ENCODE data around the gene CD248. TPM values are rescaled to one million over a fixed set of nuclear protein-coding genes. Genes with fewer than 3 reads are reported as not detected.
"Not testable (repeated sequence)": the region's sequence is repeated elsewhere in the genome, so short reads cannot be mapped to it uniquely, and the experiment has no call there.

Gene CD248
- total RNA-seq, 5 donors from 2014 or later (not counting 1 experiment from before 2014, with no cell fraction given), result 2.5 to 14.7 (median 8.7) TPM

DNA sequence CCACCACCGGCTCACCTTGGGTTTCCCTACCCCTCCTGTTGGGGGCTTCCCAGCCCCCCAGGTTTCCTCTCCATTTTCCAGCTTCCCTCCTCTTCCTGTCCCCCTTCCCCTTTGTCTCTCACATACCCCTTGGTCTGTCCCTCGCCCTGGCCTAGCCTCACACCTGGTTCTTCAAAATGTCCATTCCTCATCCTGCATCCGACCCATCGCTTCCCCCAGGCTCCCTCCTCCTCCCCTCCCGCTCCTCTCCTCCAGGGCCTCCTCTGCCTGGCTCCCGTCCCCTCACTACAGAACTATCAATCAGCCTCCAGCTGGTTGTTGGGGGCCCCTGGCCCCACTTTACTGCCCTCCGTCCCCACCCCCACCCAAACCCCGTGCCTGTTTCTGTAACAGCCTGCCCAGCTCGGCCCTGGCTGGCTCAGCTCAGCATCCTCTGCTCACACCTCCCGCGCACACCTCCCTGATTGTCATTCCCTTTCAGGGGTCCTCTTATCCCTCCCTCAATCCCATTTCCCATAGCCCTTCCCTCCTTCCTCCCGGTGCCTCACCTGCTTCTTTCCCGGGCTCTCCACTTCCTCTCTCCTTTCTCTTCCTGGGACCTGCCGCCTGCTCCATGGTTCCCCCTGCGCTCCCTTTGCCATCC lies 37.6 kb downstream of the CD248 start:
- Mint-ChIP-seq H3K4me3 (peak overlapping the region; percentile 4 to 73 (median 39)), H3K9me3 (no peaks in the 10 kb centered on the region), H3K36me3 (peaks cover 13% of the 10 kb centered on the region), H3K27ac (peak overlapping the region in 1 of 2 donors; percentile 73), H3K27me3 (no peaks in the 10 kb centered on the region), H3K4me1 (peaks cover 37 to 45% (median 43%) of the 10 kb centered on the region in 3 donors)
- ChIA-PET CTCF (no interaction called here), POLR2A (no interaction called here)
- peaks cover 14 to 17% of the 10 kb centered on the region in 2 donors for H3K36me3 ChIP-seq (ENCODE audit: control insufficient read depth in 2 of 2, extremely low read depth in 1 of 2, insufficient read depth in 1 of 2, low read length in 1 of 2)
- no peak overlapping the region for H3K27ac ChIP-seq (ENCODE audit: low read length)
- DNase-seq (no peak), ATAC-seq (replicated peaks in 1 of 4) (no peak)
- no peaks in the 10 kb centered on the region for H3K9me3 ChIP-seq
- peaks cover 2 to 52% of the 10 kb centered on the region in 2 experiments for H3K4me1 ChIP-seq (ENCODE audit: control insufficient read depth in 1 of 2, extremely low read depth in 1 of 2, insufficient read depth in 2 of 2, low read length in 2 of 2)
- 84% methylated on average over 15 of the region's 15 CpGs for WGBS (ENCODE audit: insufficient coverage)
- peaks cover 0 to 12% of the 10 kb centered on the region in 2 experiments for H3K27me3 ChIP-seq (replicated peaks in 1 of 2; ENCODE audit: control insufficient read depth in 2 of 2, extremely low read depth in 1 of 2, insufficient read depth in 2 of 2, low read length in 1 of 2)
- H3K4me3 ChIP-seq (ENCODE audit: control insufficient read depth in 1 of 2, extremely low read depth in 1 of 2, low read length in 1 of 2), result no peak overlapping the region

DNA sequence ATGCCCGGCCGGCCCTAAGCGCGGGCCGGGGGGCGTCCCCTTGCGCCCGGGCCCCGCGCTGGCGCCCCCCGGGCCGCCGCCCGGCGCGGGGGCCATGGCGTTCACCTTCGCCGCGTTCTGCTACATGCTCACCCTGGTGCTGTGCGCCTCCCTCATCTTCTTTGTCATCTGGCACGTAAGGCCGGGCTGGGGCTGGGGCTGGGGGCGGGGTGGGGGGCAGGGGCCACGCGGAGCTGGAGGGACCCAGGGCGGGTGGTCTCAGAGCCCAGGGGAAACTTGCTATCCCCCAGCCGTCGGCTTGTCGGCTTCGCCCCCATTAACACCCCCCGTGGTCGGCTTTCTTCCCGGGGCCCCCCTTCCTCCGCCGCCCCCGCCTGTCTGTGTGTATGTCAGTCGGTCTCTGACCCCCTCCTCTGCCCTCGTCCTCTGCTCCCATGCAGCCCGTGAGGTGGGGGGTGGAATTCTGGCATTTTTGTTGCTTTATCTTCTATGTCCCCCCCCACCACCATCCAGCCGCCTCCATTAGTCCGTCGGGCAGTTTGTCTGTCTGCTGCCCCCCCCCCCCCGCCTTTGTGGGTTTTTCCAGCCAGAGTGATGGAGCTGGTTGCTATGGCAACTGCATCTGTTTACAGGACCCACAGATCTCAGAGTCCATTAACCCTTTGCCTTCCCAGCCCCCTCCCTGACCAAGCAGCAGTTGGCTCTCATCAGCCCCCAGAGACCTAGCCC lies 38.3 kb downstream of the CD248 start:
- 0% methylated on average over 14 of the region's 45 CpGs for WGBS (ENCODE audit: insufficient coverage)
- CTCF ChIA-PET, result no interaction called here
- POLR2A ChIA-PET, result no interaction called here
- Histone ChIP-seq H3K4me3 (ENCODE audit: control insufficient read depth in 1 of 2, extremely low read depth in 1 of 2, low read length in 1 of 2) (no peak overlapping the region), H3K36me3 (ENCODE audit: control insufficient read depth in 2 of 2, extremely low read depth in 1 of 2, insufficient read depth in 1 of 2, low read length in 1 of 2) (peaks cover 12 to 21% of the 10 kb centered on the region in 2 donors), H3K27ac (ENCODE audit: low read length) (no peak overlapping the region), H3K9me3 (no peaks in the 10 kb centered on the region), H3K4me1 (ENCODE audit: control insufficient read depth in 1 of 2, extremely low read depth in 1 of 2, insufficient read depth in 2 of 2, low read length in 2 of 2) (peaks cover 2 to 56% of the 10 kb centered on the region in 2 experiments), H3K27me3 (replicated peaks in 1 of 2; ENCODE audit: control insufficient read depth in 2 of 2, extremely low read depth in 1 of 2, insufficient read depth in 2 of 2, low read length in 1 of 2) (peaks cover 0 to 12% of the 10 kb centered on the region in 2 experiments)
- H3K9me3 Mint-ChIP-seq, result no peaks in the 10 kb centered on the region
- DNase-seq (peak in 4 of 35 experiments; percentile 25 to 67 (median 28)), ATAC-seq (replicated peaks in 1 of 4) (peak in 2 of 4 experiments; percentile 1 to 3)
- no peak overlapping the region for H3K27ac Mint-ChIP-seq
- H3K27me3 Mint-ChIP-seq, result no peaks in the 10 kb centered on the region
- H3K36me3 Mint-ChIP-seq, result peaks cover 18% of the 10 kb centered on the region
- H3K4me1 Mint-ChIP-seq, result peaks cover 38 to 46% (median 45%) of the 10 kb centered on the region in 3 donors
- peak overlapping the region in 1 of 3 donors; percentile 73 for H3K4me3 Mint-ChIP-seq

DNA sequence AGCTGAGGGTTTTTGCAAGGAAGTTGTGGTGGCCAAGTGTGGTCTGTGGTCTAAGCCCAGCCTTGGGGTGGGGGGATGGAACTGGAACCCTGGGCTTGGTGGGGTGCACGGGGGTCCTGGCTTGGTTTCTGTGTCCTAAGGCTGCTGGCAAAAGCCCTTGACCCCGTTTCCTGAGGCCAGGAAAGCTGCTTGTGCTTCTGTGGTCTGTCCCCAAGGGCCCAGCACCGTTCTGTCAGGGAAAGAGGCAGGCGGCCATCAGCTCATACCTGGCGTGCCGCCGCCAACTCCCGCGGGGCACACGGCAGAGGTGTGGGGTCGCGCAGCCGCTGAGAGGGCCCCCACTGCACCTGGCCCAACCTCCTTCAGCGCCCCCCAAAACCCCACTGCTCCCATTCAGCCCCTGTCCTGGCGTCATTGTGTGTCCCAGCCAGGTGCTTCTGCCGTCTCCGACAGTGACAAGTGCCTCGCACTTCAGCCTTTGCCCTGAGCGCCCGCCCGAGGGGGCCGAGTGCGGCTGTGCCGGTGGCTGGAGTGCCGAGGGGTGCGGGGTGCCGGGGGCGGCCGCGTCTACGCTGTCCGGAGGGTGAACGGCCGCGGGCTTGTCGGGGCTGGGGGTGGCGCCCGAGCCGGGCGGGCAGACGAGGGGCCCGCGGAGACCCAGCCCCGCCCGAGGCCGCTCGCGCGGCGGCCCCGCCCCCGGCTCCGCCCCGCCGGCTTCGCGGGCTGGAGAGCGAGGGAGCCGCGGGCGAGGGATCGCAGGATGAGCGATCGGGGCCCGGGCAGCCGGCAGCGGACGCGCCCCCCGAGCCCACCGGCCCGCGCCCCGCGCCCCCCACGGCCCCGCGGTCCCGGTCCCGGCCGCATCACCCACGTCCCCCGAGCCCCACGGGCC lies 39.1 kb downstream of the CD248 start, which contains the start of gene CNIH2:
Gene CNIH2 (plus strand): TSS at position 705 of the 892 bp plus-strand sequence. CDS start 282 bp downstream, outside the sequence.
- POLR2A ChIA-PET, result no interaction called here
- ATAC-seq (replicated peaks in 1 of 4) (peak; percentile 42 to 56 (median 55)), DNase-seq (peak in 20 of 35 experiments; percentile 17 to 73 (median 36))
- Mint-ChIP-seq H3K27me3 (no peaks in the 10 kb centered on the region), H3K4me1 (peaks cover 38 to 47% (median 42%) of the 10 kb centered on the region in 3 donors), H3K9me3 (no peaks in the 10 kb centered on the region), H3K36me3 (peaks cover 26% of the 10 kb centered on the region), H3K27ac (peak within 1 kb of the TSS; percentile 52 to 66), H3K4me3 (peak within 1 kb of the TSS; percentile 17 to 73 (median 28))
- Histone ChIP-seq H3K9me3 (no peaks in the 10 kb centered on the region), H3K4me3 (ENCODE audit: control insufficient read depth in 1 of 2, extremely low read depth in 1 of 2, low read length in 1 of 2) (peak within 1 kb of the TSS; percentile 5 to 19), H3K27me3 (replicated peaks in 1 of 2; ENCODE audit: control insufficient read depth in 2 of 2, extremely low read depth in 1 of 2, insufficient read depth in 2 of 2, low read length in 1 of 2) (peaks cover 0 to 12% of the 10 kb centered on the region in 2 experiments), H3K27ac (ENCODE audit: low read length) (peak within 1 kb of the TSS; percentile 34), H3K36me3 (ENCODE audit: control insufficient read depth in 2 of 2, extremely low read depth in 1 of 2, insufficient read depth in 1 of 2, low read length in 1 of 2) (peaks cover 17 to 29% of the 10 kb centered on the region in 2 donors), H3K4me1 (ENCODE audit: control insufficient read depth in 1 of 2, extremely low read depth in 1 of 2, insufficient read depth in 2 of 2, low read length in 2 of 2) (peaks cover 2 to 56% of the 10 kb centered on the region in 2 experiments)
- 7% methylated on average over 84 of the region's 84 CpGs for WGBS (ENCODE audit: insufficient coverage)
- CTCF ChIA-PET, result no interaction called here

DNA sequence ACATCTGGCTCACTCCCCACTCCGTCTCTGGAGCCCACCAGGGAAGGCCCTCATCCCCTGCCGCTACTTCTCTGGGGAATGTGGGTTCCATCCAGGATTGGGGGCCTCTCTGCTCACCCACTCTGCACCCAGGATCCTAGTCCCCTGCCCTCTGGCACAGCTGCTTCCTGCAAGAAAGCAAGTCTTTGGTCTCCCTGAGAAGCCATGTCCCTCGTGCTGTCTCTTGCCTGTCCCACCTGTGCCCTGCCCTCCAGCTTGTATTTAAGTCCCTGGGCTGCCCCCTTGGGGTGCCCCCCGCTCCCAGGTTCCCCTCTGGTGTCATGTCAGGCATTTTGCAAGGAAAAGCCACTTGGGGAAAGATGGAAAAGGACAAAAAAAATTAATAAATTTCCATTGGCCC lies 39.8 kb downstream of the CD248 start:
- CTCF ChIA-PET, result not testable (repeated sequence)

DNA sequence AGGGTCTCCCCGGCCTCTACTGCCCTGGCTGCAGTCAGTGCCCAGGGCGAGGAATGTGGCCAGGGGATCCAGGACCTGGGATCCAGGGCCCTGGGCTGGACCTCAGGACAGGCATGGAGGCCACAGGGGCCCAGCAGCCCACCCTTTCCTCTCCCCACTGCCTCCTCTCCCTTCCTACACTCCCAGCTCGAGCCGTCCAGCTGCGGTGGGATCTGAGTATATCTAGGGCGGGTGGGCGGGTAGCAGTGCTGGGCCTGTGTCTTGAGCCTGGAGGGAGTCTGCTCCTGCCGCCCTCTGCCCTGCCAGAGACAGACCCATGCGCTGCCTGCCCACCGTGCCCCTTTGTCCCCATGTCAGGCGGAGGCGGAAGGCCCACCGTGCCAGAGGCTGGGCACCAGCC lies 40.2 kb downstream of the CD248 start:
- DNase-seq; H3K9me3 Mint-ChIP-seq; ATAC-seq (replicated peaks in 1 of 4); CTCF ChIA-PET; H3K4me3 ChIP-seq (ENCODE audit: control insufficient read depth in 1 of 2, extremely low read depth in 1 of 2, low read length in 1 of 2); H3K9me3 ChIP-seq; H3K27me3 Mint-ChIP-seq; POLR2A ChIA-PET; H3K27ac ChIP-seq (ENCODE audit: low read length): not testable (repeated sequence)
- H3K4me1 Mint-ChIP-seq, result peaks cover 36 to 48% (median 36%) of the 10 kb centered on the region in 3 donors
- Histone ChIP-seq H3K4me1 (ENCODE audit: control insufficient read depth in 1 of 2, extremely low read depth in 1 of 2, insufficient read depth in 2 of 2, low read length in 2 of 2) (peaks cover 0 to 56% of the 10 kb centered on the region in 2 experiments), H3K36me3 (ENCODE audit: control insufficient read depth in 2 of 2, extremely low read depth in 1 of 2, insufficient read depth in 1 of 2, low read length in 1 of 2) (peaks cover 24 to 40% of the 10 kb centered on the region in 2 donors), H3K27me3 (replicated peaks in 1 of 2; ENCODE audit: control insufficient read depth in 2 of 2, extremely low read depth in 1 of 2, insufficient read depth in 2 of 2, low read length in 1 of 2) (peaks cover 0 to 12% of the 10 kb centered on the region in 2 experiments)
- peak overlapping the region in 1 of 3 donors; percentile 19 for H3K4me3 Mint-ChIP-seq
- 93% methylated on average over 6 of the region's 13 CpGs for WGBS (ENCODE audit: insufficient coverage)
- H3K27ac Mint-ChIP-seq, result peak overlapping the region in 1 of 2 donors; percentile 66
- H3K36me3 Mint-ChIP-seq, result peaks cover 37% of the 10 kb centered on the region

More for the DNA sequence above, 39.8 kb downstream of the CD248 start:
- peak overlapping the region; percentile 17 to 28 (median 19) for H3K4me3 Mint-ChIP-seq
- peaks cover 36 to 47% (median 40%) of the 10 kb centered on the region in 3 donors for H3K4me1 Mint-ChIP-seq
- H3K27me3 Mint-ChIP-seq; ATAC-seq (replicated peaks in 1 of 4); H3K9me3 Mint-ChIP-seq; H3K27ac ChIP-seq (ENCODE audit: low read length); DNase-seq; POLR2A ChIA-PET; H3K9me3 ChIP-seq; H3K4me3 ChIP-seq (ENCODE audit: control insufficient read depth in 1 of 2, extremely low read depth in 1 of 2, low read length in 1 of 2): not testable (repeated sequence)
- peak overlapping the region; percentile 52 to 66 for H3K27ac Mint-ChIP-seq
- H3K4me1 ChIP-seq (ENCODE audit: control insufficient read depth in 1 of 2, extremely low read depth in 1 of 2, insufficient read depth in 2 of 2, low read length in 2 of 2), result peaks cover 2 to 56% of the 10 kb centered on the region in 2 experiments
- H3K36me3 ChIP-seq (ENCODE audit: control insufficient read depth in 2 of 2, extremely low read depth in 1 of 2, insufficient read depth in 1 of 2, low read length in 1 of 2), result peaks cover 20 to 35% of the 10 kb centered on the region in 2 donors
- peaks cover 32% of the 10 kb centered on the region for H3K36me3 Mint-ChIP-seq
- 92% methylated on average over 2 of the region's 4 CpGs for WGBS (ENCODE audit: insufficient coverage)
- peaks cover 0 to 12% of the 10 kb centered on the region in 2 experiments for H3K27me3 ChIP-seq (replicated peaks in 1 of 2; ENCODE audit: control insufficient read depth in 2 of 2, extremely low read depth in 1 of 2, insufficient read depth in 2 of 2, low read length in 1 of 2)

Measured in T-cell (primary cell).